HG02981 (cell line): Measurements from ENCODE around the gene DNTT.

Source experiments
- ATAC-seq: cut with Tn5 transposase; IDR thresholded peaks from one replicate; pipeline ENCODE4 v1.9.1; 2021; ENCODE audit warnings: mild to moderate bottlenecking, moderate library complexity; ENCODE audit not compliant: unreplicated experiment

DNTT gene

DNA sequence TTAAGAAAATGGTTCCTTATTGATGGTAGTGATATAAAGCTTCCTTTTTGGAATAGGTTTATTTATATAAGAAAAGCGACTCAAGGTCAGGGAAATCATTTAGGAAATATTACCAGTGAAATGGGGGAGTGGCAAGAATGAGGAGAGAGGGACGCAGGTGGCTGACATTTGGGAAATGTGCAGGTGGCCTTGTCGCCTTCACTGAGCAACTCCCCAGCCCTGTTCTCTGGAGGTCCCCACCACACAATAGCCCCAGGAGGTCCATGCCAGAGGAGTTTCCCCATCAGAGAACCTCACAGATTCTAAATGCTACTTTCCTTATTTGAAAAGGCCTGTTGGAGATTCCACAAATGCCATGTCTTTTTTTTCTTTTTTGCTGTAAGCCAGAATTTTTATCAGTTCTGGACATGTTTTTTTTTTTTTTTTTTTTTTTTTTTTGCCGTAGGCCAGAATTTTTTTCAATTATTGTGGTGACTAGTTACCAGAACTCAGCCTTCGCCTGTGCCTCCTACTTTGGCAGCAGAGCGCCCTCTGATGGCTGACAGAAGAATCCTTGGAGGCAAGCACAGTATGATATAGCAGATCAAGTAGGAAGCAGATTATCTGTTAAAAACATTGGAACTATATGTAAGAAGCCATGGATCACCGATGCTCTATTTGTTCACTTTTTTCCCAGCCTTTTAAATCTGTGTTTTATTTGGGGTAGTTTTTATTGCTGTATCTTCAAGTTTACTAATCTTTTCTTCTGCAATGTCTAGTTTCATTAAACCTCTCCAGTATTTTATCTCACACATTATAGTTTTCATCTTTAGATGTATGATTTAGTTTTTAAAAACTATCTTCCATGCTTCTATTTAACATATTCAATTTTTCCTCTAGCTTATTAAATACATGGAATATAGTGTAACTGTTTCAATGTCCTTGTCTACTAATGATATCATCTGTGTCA lies 36.0 kb downstream of the DNTT start:
- ATAC-seq = peak; percentile 72

DNA sequence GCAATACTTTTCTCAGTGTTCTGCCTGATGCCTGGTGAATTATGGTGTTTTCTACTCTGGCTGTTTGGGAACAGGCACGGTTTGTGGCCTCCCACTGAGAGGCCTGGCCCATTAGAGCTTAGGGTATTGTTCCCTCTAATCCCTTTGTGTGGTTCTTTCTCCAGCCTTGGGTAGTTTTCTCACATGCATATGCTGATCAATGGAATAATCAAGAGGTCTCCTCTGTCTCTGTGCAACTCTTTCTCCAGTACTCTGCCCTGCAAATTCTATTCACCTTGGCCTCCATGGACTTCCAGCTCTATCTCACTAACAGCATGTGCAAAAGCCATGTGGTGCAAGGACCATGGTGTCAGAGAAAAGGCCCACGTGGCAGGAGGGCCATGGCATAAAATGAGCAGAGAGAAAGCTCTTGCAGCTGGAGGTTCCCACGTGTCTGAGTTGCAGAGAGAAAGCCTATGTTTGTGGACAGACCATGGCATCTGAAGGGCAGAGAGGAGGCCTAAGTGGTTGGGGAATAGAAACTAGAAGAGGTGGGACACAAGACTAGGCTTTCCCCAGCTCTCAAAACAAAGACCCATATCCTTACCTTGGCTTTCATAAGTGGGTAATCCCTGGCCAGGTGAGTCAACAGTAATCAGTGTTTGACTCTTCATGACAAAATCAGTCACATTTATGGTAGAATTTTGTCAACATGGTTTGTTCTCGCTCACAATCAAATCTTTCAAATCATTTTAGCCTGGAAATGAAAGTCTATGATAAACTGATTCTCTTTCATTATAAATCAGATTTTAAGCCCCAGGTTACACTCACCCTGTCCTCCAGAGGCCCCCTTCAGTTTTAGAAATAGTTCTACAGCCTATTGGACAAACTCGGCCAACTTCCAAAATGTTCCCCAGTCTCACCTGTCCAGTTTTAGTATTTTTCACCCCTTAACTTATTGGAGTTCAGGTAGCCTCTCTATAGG lies 37.3 kb downstream of the DNTT start:
- ATAC-seq = no peak

DNA sequence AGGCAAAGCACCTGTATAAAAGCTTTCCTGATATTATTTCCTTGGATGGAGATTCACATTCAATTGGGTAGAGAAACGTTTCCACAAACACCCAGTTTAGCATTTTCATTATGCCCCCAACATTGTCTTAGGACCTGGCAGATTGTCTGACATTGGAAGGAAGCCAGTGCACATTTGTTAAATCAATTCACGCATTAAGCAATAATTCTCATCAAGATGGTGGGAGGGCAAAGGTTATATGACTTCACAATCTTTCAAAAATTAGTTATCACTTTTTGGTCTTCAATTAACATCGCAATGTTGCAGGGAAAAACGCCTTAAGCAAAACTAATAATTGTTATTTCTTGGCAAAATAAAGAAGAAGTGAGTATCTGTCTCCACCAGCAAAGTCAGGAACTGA lies 38.2 kb downstream of the DNTT start:
- ATAC-seq = no peak

DNA sequence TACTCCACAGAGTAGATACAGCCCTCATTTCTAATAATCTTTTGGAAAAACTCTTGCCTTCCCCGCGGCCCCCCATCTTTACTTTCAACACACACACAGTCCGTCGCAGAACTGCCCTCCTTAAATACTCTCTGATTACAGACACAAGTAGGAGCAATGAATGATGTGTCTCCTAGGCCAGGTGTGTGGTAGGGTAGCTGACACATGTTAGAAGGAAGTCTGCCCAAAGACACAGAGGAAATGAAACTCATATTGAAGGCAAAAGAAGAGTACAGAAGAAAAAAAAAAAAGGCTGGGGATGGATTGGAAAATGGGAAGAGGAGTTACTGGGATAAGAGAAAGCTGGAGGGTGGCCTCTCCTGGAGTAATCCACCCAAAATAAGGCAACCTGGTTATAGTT lies 39.9 kb downstream of the DNTT start:
- no peak for ATAC-seq

DNA sequence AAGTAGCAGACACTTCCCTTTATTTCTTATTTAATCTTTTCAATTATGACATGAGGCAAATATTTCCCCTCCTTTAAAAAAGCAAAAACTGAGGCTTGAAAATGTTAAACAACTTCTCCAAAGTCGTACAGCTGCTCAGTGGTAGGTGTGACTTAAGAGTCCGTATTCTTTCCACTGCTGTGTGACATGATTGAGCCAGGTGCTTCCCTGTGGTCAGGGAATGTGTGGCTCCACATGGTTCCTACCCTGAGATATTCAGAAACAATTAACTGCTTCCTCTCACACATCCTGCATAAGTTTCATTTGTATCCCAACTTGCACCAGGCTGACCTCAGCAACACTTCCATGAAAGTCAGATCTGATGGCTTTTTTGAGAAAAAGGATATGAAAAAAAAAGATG lies 41.0 kb downstream of the DNTT start:
- ATAC-seq = no peak

DNA sequence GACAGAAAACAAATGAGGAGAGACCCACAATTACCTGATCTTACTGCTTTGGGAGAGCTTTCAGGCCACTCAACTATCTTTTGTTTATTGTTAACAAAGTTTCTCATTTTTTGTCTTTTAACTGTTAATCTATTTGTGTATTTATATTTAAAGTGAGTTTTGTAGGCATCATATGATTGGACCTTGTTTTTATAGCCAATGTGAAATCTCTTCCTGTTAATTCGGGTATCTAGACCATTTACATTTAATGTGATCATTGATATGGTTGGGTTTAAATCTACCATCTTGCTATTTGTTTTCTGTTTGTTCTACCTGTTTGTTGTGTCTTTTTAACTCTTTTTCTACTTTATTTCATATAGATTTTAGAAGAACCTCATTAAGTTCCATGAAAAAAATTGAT lies 42.1 kb downstream of the DNTT start:
- ATAC-seq = no peak

DNA sequence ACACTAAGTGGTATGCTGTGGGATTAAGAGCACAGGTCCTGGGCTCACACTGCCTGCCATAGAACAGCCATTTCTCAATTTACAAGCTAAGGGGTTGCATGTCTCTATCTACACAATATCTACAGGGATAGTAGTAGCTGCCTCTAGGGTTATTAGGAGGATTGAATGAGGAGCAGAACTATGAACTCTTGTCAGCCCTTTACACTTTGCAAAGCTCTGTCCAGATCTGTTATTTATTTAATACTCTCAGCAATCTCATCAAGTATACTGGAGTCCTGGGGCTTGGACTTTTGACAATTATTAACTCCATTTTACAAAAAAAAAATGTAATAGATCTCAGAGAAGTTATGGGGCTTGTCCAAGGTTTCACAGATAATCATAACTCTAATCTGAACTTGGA lies 47.8 kb downstream of the DNTT start:
- no peak for ATAC-seq

DNA sequence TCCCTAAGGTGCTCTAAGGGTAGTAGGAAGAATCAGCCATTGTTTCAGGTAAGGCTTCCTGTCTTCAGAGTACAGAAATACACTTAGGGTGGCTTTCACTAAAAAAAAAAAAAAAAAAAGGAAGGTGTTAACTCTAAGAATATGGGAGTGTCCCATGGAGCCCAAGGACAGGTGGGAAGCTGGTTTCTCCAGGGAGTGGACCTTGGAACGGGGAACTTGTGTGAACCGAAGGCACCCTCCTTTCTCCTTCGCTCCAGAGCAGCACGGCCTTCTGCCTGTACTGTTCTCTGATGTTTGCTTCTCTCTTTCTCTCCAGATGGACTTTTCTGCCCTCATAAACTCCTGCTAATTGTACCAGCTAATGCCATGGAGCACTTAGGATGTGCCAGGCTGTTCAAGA lies 48.3 kb downstream of the DNTT start:
- no peak for ATAC-seq

DNA sequence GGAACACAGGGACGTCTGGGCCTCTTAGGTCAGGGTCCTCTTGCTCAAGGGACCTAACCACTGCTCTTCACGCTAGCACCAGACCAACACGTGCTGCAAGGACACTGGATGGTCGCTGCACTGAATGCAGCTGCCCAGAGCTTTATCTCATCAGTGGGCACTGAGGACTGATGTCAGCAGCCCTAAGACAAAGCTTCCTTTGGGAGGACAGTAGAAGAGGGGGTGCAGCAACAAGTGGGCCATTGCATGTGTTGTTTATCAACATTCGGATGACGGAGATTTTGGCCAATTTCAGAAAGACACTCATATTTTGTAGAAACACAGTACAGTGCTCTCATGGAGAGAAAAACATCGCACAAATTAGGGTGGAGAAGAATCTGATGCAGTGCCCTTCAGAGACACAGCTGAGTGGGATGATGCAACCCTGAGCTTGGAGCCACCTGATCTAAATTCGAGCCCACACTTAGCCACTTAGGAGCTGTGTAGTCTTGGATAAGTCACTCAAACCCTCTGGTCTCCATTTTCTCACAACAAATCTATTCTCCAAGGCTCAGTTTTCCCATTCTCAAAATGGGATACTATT lies 52.9 kb downstream of the DNTT start:
- ATAC-seq = no peak

DNA sequence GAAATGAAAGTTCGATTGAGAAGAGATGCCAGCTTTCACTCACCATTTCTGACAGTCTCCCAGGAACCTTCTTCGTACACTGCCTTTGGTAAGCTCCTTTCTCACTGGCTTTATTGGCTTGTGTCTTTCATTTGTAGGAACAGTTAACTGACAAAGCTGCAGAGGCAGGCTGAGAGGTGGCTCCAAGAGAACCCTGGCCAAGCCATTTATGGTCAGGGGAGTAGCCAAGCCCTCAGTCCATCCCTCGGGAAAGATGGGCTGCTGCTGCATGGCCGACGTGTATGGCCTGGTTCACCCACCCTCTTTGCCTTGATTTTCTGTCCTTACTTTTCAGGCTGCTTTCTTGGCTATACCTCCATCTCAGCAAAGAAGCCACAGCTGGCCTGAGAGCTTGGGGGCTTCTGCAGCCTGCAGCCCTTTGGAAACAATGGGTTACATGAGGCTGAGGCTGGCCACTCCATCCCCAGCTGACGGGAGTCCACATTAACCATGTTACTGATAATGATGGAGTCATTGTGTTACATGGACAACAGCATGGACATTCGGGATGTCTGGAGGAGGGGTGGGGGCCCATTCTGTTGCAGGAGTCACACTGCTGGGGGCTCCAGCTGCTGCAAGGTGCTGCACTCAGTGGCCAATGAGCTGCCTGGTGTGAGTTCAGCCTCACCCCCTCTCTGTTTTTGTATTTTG lies 54.8 kb downstream of the DNTT start, which contains the start of gene OPALIN:
TSS of gene OPALIN (minus strand) at position 152 of the 690 bp plus-strand sequence. CDS start at position 46, 106 bp downstream.
- ATAC-seq = no peak

DNA sequence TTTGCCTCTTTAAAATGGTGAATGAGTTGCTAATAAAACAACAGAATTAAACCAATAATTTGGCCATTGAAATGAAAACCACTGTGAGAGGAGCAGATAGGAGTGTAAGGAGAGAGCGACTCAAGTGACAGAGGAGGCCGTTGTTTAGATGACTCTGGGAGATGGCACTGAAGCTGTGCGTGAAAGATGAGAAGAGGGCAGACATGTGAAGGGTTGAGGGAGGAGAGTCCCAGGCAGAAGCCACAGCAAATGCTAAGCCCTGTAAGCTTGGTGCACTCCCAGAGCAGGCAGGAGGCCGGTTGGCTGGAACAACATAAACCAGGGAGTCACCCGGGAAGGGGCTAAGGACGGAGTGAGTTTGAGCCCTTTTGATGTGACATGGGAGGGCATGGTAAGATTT lies 55.4 kb downstream of the DNTT start:
- ATAC-seq = no peak

DNA sequence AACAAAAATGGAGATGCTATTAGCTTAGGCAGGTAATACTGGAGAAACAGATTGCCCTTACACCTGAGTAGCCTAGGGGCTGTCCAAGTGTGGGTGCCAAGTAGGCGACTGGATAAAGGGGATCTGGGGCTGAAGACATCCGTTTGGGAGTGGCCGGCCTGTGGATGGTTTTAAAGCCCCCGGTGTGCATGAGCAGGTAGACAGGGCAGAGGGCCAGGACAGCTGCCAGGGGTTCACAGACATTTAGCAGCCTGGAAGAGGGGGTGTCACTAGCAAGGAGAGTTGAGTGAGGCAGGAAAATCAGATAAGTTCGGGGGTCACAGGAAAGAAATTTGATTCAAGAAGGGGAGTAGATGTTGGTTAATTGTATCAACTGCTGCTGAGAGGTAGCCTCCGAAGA lies 56.1 kb downstream of the DNTT start:
- ATAC-seq = no peak

DNA sequence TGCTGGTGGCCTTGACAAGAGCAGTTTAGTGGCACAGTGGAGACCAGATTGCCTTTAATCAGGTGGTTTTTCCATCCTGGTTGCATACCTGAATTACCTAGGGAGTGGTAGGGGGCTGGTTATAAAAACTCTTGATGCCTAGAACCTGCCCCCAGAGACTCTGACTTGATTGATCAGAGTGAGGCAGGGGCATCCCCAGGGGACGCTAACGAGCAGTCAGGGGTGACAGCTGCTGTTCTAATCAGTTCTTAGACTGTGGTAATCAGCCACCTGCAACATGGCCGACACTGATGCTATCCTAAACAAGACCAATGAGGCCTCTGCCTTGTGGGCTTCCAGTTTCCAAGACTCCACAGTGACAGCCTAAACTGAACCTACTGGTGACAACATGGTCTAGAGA lies 56.5 kb downstream of the DNTT start:
- ATAC-seq = no peak

DNA sequence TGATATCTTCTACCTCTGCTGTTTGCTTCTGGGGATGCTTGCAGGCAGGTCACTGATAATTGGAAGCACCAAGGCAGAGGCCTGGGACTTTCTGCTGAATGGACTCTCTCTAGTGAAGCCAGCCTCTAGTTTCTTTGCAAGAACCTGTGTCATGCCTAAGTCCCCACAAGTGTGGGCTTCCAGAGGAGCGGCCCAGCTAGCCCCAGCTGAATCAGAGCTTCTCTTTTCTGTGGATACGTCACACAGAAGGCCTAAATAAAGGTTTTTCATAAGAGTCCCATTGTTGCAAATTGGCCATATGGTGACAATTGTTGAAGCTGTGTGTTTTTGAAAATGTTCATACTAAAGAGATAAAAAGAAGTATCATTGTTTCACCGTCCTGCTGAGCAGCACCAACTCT lies 61.3 kb downstream of the DNTT start:
- ATAC-seq = no peak

DNA sequence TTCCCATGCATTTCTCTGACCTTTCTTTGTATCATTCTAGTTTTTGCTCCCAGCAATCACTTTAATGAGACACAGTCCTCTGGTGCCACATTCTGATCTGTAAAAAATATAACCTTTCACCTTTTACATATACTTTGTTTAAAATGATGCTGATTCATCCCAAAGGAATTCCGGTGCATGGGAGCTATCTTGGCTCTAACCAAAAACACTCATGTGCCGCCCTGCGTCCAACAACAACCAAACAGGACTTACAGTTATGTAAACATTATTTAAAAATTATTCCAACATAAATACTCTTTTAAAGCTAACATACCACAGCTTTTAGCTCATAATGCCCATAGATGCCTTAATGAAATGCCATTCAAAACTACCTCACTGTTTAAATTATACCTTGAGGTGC lies 62.3 kb downstream of the DNTT start:
- no peak for ATAC-seq

DNA sequence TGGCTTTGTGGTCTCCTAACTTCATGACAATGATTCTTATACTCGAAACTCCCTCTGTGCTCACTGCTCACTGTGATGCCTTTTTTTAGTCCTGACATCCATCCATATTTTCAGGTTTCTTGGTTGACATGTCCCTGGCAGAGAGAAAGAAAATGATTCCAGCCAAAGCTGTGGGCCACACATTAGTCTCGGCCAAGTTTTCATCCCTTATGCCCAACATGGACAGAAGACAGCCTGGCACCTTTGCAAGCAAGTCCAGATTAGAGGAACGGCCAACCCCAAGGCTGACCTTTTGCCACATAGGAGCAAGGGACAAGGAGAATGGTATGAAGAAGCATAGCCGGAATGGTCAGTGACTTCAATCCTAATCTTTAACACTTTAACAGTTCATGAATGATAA lies 63.2 kb downstream of the DNTT start:
- no peak for ATAC-seq

DNA sequence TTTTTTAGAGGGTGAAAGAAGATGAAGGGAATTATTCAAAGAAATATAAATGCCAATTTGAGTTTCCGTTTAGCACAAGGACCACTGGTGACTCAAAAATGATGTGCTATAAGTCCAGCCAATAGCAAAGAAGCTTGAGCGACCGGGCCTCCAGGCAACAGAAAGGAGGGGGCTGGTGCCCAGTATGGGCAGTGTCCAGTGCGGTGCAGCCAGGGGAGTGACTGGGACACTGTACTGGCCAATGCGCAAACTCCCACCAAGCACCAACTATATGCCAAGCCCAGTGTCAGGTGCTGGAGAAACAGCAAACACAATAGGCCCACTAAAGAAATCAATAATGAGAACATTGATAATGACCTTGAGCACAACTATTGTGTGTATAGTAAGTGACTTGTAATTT lies 64.7 kb downstream of the DNTT start:
- no peak for ATAC-seq

DNA sequence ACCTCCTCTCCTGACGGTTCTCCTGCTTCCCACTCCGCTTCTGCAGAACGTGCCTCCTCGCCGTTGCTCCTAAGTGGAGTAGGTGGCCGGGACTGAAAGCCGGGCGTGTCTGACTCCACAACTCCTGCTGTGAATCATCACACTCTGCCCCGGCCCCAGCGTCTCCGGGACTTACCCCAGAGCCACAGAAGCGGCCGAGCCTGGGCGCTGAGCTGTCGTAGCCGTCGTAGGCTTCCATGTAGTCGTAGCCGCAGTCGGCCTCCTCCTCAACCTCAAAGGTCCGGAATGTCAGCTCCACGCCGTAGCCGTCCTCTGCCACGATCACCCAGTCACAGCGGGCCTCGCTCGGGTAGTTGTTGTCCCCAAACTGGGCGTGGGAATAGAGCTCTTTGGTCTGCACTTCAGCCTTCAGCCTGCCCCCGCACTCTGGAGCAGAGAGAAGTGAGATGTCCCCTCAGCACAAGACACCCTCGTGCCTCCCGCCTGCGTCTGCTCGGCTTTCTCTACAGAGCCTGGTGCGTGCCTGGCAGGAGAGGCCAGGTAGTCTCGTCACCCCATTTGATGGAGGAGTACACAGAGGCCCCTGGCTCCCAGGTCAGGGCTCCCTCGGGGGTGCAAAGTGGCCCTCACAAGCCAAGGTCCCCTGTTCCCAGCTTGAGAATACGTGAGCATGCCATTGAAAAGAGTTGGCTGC lies 65.8 kb downstream of the DNTT start:
- ATAC-seq = no peak

DNA sequence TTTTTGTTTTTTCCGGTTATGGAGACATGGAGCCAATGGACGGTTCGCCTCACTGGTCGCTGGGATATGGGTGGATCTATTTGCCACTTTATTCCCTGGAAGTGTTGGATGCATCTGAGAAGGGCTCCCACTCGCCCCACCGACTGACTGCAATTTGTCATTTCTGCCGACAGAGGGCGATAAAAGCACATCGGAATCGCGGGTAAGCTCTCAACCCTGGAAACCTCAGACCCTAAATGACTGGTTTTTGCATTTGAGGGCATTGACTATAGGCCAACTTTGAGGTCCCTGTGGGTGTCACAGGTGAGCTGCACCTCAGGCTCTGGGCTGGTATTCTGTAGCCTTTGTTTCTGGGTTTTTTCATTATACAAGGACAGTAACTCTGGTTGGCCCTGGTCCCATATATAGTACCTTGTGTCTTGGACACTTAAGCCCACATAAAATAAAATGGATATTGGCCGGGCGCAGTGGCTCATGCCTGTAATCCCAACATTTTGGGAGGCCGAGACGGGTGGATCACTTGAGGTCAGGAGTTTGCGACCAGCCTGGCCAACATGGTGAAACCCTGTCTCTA lies 66.4 kb downstream of the DNTT start:
- no peak for ATAC-seq

DNA sequence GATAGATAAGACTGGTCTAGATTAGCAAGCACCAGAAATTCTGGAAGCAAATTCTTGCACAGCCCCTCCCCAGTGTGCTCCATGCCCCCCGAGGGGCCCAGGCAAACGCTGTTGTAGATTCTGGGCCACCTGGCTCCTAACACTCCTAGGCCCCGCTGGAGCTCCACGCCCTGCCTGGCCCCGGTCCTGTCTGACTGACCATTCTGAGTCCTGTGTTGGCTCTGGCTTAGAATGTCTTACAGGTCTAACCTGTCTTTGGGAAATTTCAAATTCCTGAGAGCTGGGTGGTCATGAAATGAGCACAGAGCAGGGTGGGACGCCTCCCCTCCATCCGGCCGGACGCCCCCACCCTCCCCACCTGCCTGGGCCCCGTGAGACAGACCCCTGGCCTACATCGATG lies 67.1 kb downstream of the DNTT start:
- no peak for ATAC-seq
